Activated CD4-positive, alpha-beta T cell treated with anti-CD3 and anti-CD28 coated beads, Interleukin-2, amount 10 ng/mL, durations not matched to agents 7 days and 5 days (primary cell): ENCODE data around the gene IQCM. TPM values are rescaled to one million over a fixed set of nuclear protein-coding genes. Genes with fewer than 3 reads are reported as not detected.

Experiments used
- CTCF ChIA-PET: fragments of 350-600 bp; sonication (Branson Sonifier 250); formaldehyde crosslinking; loops from one replicate; lab custom pipeline; 2021; ENCODE audit warnings: antibody characterized with exemption; lab: Charles Lee
- POLR2A ChIA-PET: fragments of 350-600 bp; sonication (Branson Sonifier 250); formaldehyde crosslinking; loops from one replicate; lab custom pipeline; 2021; ENCODE audit warnings: antibody characterized with exemption; lab: Charles Lee
- DNase-seq: peaks from one replicate; pipeline ENCODE4 v3.0.0-alpha.2; 2020
- H3K27ac Mint-ChIP-seq: one replicate; pipeline ENCODE4 v1.8.0; 2021; ENCODE audit warnings: mild to moderate bottlenecking, moderate library complexity, mixed read lengths
- H3K27me3 Mint-ChIP-seq: one replicate; pipeline ENCODE4 v1.8.0; 2021; ENCODE audit warnings: mixed read lengths
- H3K36me3 Mint-ChIP-seq: one replicate; pipeline ENCODE4 v1.8.0; 2021; ENCODE audit warnings: low read depth, mixed read lengths
- H3K4me1 Mint-ChIP-seq: one replicate; pipeline ENCODE4 v1.8.0; 2021; ENCODE audit warnings: mixed read lengths
- H3K4me3 Mint-ChIP-seq: one replicate; pipeline ENCODE4 v1.8.0; 2021; ENCODE audit warnings: mild to moderate bottlenecking, moderate library complexity, mixed read lengths
- H3K9me3 Mint-ChIP-seq: one replicate; pipeline ENCODE4 v1.8.0; 2021; ENCODE audit warnings: mixed read lengths
- total RNA-seq, 2 experiments: library from RNA; stranded (reverse); gene quantifications; one replicate each; pipeline ENCODE4 v1.2.3, GENCODE V29; 2021

Gene IQCM
- total RNA-seq, 2 experiments from 2014 or later = not detected

- Mint-ChIP-seq H3K36me3 (no peaks in the 10 kb centered on the region), H3K27ac (no peak overlapping the region), H3K4me1 (no peaks in the 10 kb centered on the region), H3K27me3 (no peaks in the 10 kb centered on the region), H3K4me3 (no peak overlapping the region), H3K9me3 (no peaks in the 10 kb centered on the region)
- no peak for DNase-seq
- ChIA-PET CTCF (no interaction called here), POLR2A (no interaction called here)
Observed at GRCh38 chr4:149426461-149426860, 389.2 kb downstream of the IQCM start.

GRCh38 chr4:149409555-149409962 lies 406.1 kb downstream of the IQCM start:
- no peaks in the 10 kb centered on the region for H3K4me1 Mint-ChIP-seq
- no peak overlapping the region for H3K27ac Mint-ChIP-seq
- ChIA-PET POLR2A (no interaction called here), CTCF (no interaction called here)
- no peaks in the 10 kb centered on the region for H3K9me3 Mint-ChIP-seq
- H3K4me3 Mint-ChIP-seq = no peak overlapping the region
- no peaks in the 10 kb centered on the region for H3K36me3 Mint-ChIP-seq
- DNase-seq = no peak
- no peaks in the 10 kb centered on the region for H3K27me3 Mint-ChIP-seq

- no peak overlapping the region for H3K27ac Mint-ChIP-seq
- H3K36me3 Mint-ChIP-seq = no peaks in the 10 kb centered on the region
- H3K9me3 Mint-ChIP-seq = no peaks in the 10 kb centered on the region
- DNase-seq = no peak
- ChIA-PET CTCF (no interaction called here), POLR2A (no interaction called here)
- no peak overlapping the region for H3K4me3 Mint-ChIP-seq
- no peaks in the 10 kb centered on the region for H3K27me3 Mint-ChIP-seq
- H3K4me1 Mint-ChIP-seq = no peaks in the 10 kb centered on the region
Observed at GRCh38 chr4:149409146-149409545, 406.5 kb downstream of the IQCM start.

- Mint-ChIP-seq H3K9me3 (no peaks in the 10 kb centered on the region), H3K27me3 (no peaks in the 10 kb centered on the region), H3K4me3 (no peak overlapping the region), H3K36me3 (no peaks in the 10 kb centered on the region), H3K4me1 (no peaks in the 10 kb centered on the region), H3K27ac (no peak overlapping the region)
- POLR2A ChIA-PET = no interaction called here
- no peak for DNase-seq
- CTCF ChIA-PET = no interaction called here
Observed at GRCh38 chr4:149404143-149404542, 411.5 kb downstream of the IQCM start.

- H3K36me3 Mint-ChIP-seq = no peaks in the 10 kb centered on the region
- H3K9me3 Mint-ChIP-seq = no peaks in the 10 kb centered on the region
- no peak for DNase-seq
- no peaks in the 10 kb centered on the region for H3K4me1 Mint-ChIP-seq
- no peak overlapping the region for H3K27ac Mint-ChIP-seq
- H3K27me3 Mint-ChIP-seq = no peaks in the 10 kb centered on the region
- POLR2A ChIA-PET = no interaction called here
- no peak overlapping the region for H3K4me3 Mint-ChIP-seq
- CTCF ChIA-PET = no interaction called here
Observed at GRCh38 chr4:149403081-149403480, 412.6 kb downstream of the IQCM start.

GRCh38 chr4:149398993-149399392 lies 416.6 kb downstream of the IQCM start:
- no peak for DNase-seq
- Mint-ChIP-seq H3K4me1 (no peaks in the 10 kb centered on the region), H3K27ac (no peak overlapping the region), H3K4me3 (no peak overlapping the region), H3K36me3 (no peaks in the 10 kb centered on the region), H3K27me3 (no peaks in the 10 kb centered on the region), H3K9me3 (no peaks in the 10 kb centered on the region)
- ChIA-PET POLR2A (no interaction called here), CTCF (no interaction called here)

- H3K9me3 Mint-ChIP-seq = no peaks in the 10 kb centered on the region
- CTCF ChIA-PET = no interaction called here
- H3K36me3 Mint-ChIP-seq = no peaks in the 10 kb centered on the region
- POLR2A ChIA-PET = no interaction called here
- H3K27me3 Mint-ChIP-seq = no peaks in the 10 kb centered on the region
- no peaks in the 10 kb centered on the region for H3K4me1 Mint-ChIP-seq
- DNase-seq = no peak
- no peak overlapping the region for H3K4me3 Mint-ChIP-seq
- H3K27ac Mint-ChIP-seq = no peak overlapping the region
Observed at GRCh38 chr4:149370785-149371420, 444.7 kb downstream of the IQCM start.

- Mint-ChIP-seq H3K9me3 (no peaks in the 10 kb centered on the region), H3K4me1 (no peaks in the 10 kb centered on the region), H3K36me3 (no peaks in the 10 kb centered on the region), H3K4me3 (no peak overlapping the region), H3K27me3 (no peaks in the 10 kb centered on the region), H3K27ac (no peak overlapping the region)
- no peak for DNase-seq
- POLR2A ChIA-PET = no interaction called here
- CTCF ChIA-PET = no interaction called here
Observed at GRCh38 chr4:149370002-149370401, 445.6 kb downstream of the IQCM start.

GRCh38 chr4:149353241-149353640 lies 462.4 kb downstream of the IQCM start:
- no peaks in the 10 kb centered on the region for H3K27me3 Mint-ChIP-seq
- CTCF ChIA-PET = no interaction called here
- peaks cover 5% of the 10 kb centered on the region for H3K9me3 Mint-ChIP-seq
- H3K4me3 Mint-ChIP-seq = no peak overlapping the region
- H3K27ac Mint-ChIP-seq = no peak overlapping the region
- DNase-seq = no peak
- no peaks in the 10 kb centered on the region for H3K4me1 Mint-ChIP-seq
- H3K36me3 Mint-ChIP-seq = no peaks in the 10 kb centered on the region
- POLR2A ChIA-PET = no interaction called here

GRCh38 chr4:149349541-149349940 lies 466.1 kb downstream of the IQCM start:
- peaks cover 5% of the 10 kb centered on the region for H3K9me3 Mint-ChIP-seq
- H3K4me3 Mint-ChIP-seq = no peak overlapping the region
- H3K4me1 Mint-ChIP-seq = no peaks in the 10 kb centered on the region
- DNase-seq = no peak
- no peaks in the 10 kb centered on the region for H3K36me3 Mint-ChIP-seq
- CTCF ChIA-PET = no interaction called here
- H3K27ac Mint-ChIP-seq = no peak overlapping the region
- POLR2A ChIA-PET = no interaction called here
- no peaks in the 10 kb centered on the region for H3K27me3 Mint-ChIP-seq

- POLR2A ChIA-PET = no interaction called here
- Mint-ChIP-seq H3K9me3 (no peaks in the 10 kb centered on the region), H3K4me3 (no peak overlapping the region), H3K4me1 (no peaks in the 10 kb centered on the region), H3K36me3 (no peaks in the 10 kb centered on the region), H3K27me3 (no peaks in the 10 kb centered on the region), H3K27ac (no peak overlapping the region)
- CTCF ChIA-PET = no interaction called here
- no peak for DNase-seq
Observed at GRCh38 chr4:149347139-149347538, 468.5 kb downstream of the IQCM start.

GRCh38 chr4:149345424-149345823 lies 470.2 kb downstream of the IQCM start:
- no peak overlapping the region for H3K4me3 Mint-ChIP-seq
- H3K9me3 Mint-ChIP-seq = no peaks in the 10 kb centered on the region
- CTCF ChIA-PET = no interaction called here
- no peaks in the 10 kb centered on the region for H3K4me1 Mint-ChIP-seq
- POLR2A ChIA-PET = no interaction called here
- no peaks in the 10 kb centered on the region for H3K36me3 Mint-ChIP-seq
- no peak overlapping the region for H3K27ac Mint-ChIP-seq
- no peak for DNase-seq
- H3K27me3 Mint-ChIP-seq = no peaks in the 10 kb centered on the region

GRCh38 chr4:149344436-149344835 lies 471.2 kb downstream of the IQCM start:
- no peaks in the 10 kb centered on the region for H3K27me3 Mint-ChIP-seq
- ChIA-PET POLR2A (no interaction called here), CTCF (no interaction called here)
- H3K27ac Mint-ChIP-seq = no peak overlapping the region
- H3K4me1 Mint-ChIP-seq = no peaks in the 10 kb centered on the region
- no peaks in the 10 kb centered on the region for H3K36me3 Mint-ChIP-seq
- H3K9me3 Mint-ChIP-seq = peaks cover 2% of the 10 kb centered on the region
- DNase-seq = no peak
- H3K4me3 Mint-ChIP-seq = no peak overlapping the region

- Mint-ChIP-seq H3K27ac (no peak overlapping the region), H3K4me3 (no peak overlapping the region), H3K4me1 (no peaks in the 10 kb centered on the region), H3K36me3 (no peaks in the 10 kb centered on the region), H3K9me3 (peaks cover 2% of the 10 kb centered on the region), H3K27me3 (no peaks in the 10 kb centered on the region)
- DNase-seq = no peak
- ChIA-PET CTCF (no interaction called here), POLR2A (no interaction called here)
Observed at GRCh38 chr4:149343614-149344013, 472.0 kb downstream of the IQCM start.
